ENCODE results near the gene FAM124B.

FAM124B gene

GRCh38 chr2:224379986-224380385 lies 21.9 kb downstream of the FAM124B start:
- DNase-seq, result no peak

- DNase-seq, result no peak
These were observed 22.7 kb downstream of the FAM124B start for GRCh38 chr2:224379172-224379571.

DNA sequence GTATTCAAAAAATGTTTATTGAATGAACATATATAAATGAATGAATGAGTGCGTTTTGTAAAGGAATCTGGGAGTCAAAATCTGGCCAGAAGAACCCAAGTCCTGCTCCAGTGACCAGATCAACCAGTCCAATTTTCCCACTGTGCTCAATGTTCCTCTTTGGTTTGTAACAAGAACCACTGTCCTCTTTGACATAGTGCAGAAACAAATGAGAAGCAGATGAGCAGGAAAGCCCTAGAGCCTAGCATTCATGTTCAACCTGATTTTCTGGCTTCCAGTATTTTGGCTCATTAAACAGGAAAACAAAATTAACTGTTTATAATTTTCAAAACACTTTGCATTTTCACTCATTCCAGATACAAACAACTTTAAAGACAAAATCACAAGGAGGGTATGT lies 23.2 kb downstream of the FAM124B start:
- DNase-seq, result no peak

DNA sequence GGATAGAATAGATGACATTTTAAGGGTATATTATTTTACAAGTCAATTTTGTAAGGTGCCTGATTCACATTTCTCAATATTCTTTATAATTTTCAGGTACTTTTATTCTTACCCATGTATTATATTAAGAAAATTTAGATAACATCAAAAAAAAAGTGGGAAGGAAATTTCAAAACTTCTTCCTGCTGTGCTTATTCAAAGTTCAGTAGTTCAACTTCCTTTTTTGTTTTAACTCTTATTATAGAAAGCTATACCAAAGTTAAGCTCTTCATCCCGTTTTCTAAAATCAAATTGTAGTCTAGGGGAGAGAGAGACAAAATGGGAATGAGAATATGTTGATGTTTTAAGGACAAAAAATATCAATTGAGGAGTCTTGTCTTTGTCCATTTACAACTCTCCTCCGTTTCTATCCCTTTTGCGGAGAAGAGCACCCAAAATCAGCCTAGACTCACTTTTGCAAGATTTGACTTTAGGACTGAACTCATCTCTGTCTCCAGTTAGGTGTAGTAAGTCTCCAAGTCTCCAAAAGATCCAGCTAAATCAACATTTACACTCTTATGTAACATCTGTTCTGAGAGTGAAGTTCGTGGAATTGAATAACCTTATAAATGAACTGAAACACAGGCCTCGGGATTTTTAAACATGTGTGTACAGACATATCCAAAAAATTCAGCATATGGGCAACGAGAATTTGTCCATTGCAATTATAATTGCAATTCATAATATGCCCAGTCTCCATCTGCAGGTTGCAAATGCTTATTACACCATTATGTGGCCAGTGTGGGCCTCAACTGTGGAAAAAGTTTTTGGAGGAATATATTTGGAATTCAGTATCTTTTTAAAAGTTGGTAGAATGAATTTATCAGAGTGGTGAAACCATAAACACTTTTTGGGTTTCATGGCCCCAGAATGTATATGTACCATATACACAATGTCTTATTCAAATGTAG lies 23.9 kb downstream of the FAM124B start:
- DNase-seq, result no peak

GRCh38 chr2:224372641-224373040 lies 29.3 kb downstream of the FAM124B start:
- DNase-seq, result no peak

DNA sequence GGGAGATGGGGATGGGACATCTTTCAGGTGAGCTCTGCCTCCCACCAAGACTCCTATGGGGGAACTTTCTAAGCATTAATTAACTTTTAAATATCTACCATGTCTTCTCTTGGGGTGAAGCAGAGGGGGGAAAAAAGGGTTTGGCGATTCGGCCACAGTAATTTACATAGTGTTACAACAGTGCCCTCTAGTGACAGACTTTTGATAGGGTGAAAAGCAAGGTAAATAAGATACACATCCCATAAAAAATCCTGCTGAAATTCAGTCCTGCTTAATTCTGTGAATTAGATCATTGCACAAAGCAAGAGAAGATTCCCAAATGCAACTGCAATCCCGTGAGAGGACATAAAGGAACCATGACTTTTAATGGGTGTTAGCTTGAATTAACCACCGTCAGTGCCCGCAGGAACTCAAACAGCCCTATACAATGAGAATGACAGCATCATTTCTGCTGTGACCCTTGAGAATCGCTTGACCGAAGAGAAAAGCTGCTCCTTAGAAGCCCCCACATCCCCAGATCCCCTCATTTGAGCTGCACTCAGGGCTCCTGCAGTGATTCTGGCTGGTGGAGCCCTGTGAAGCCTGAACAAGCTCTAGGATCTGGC lies 32.8 kb downstream of the FAM124B start:
- DNase-seq, result no peak

- DNase-seq, result no peak
These were observed 35.6 kb downstream of the FAM124B start for GRCh38 chr2:224366267-224366844.

GRCh38 chr2:224365331-224365730 lies 36.6 kb downstream of the FAM124B start:
- no peak for DNase-seq

GRCh38 chr2:224363281-224363680 lies 38.6 kb downstream of the FAM124B start:
- no peak for DNase-seq

DNA sequence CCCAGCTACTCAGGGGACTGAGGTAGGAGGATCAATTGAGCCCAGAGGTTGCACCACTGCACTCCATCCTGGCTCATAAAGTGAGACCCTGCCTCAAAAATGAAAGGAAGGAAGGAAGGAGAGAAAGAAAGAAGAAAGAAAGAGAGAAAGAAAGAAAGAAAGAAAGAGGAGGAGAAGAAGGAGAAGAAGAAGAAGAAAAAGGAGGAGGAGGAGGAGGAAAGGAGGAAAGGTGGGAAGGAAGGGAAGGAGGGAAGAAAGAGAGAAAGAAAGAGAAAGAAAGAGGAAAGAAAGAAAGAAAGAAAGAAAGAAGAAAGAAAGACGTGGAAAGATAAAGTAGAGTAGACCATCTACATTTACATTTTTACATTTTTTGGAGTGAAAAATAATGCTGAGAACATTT lies 39.8 kb downstream of the FAM124B start:
- DNase-seq, result no peak

DNA sequence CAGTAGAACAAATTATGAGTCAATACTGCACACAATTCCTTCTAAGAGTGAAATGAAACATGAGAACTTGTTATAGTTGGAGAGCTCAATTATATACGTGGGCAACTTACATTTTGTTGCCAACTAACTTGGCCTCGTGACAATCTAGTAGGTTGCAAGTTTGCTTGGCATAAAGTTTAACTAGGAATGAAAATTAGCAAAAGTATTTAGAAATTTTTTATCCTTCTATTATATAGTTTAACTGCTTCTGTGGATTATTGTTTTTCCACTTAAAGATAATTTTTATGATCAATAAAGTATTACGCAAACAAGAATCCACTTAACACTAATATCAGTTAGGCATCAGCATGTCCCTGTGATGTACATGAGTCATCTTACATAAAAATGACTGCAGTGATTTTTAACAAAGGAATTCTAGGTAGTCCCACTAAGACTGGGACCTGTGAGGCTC lies 41.1 kb downstream of the FAM124B start:
- DNase-seq, result no peak

GRCh38 chr2:224359569-224359968 lies 42.3 kb downstream of the FAM124B start:
- no peak for DNase-seq

- DNase-seq, result no peak
These were observed 44.6 kb downstream of the FAM124B start for GRCh38 chr2:224357098-224357901.

DNA sequence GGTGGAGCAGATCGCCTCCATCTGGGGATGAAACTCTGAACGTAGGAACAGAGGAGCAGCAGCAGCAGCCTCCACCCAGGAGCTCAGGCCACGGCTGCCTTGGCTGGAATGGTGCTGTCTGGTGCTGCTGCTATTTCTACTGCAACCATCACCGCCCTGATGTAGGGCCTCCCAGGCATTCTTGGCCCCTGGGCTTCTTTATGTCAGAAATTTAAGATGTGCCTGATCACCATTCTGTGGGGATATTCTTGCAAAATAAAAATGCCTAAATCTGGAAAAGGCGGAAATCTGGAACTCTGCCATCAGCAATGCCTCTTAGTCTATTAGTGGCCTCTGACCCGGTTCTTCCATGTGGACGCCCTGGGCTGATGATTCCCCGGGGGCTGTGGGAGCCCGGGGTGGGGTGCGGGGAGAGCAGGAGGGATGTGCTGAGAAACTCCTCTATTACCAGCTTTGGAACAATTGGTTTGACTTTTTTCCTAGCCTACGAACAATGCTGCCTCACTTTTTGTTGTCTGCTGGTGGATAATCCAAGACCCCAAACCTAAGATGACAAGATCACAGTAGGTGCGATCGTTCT lies 47.2 kb downstream of the FAM124B start:
- no peak for DNase-seq

DNA sequence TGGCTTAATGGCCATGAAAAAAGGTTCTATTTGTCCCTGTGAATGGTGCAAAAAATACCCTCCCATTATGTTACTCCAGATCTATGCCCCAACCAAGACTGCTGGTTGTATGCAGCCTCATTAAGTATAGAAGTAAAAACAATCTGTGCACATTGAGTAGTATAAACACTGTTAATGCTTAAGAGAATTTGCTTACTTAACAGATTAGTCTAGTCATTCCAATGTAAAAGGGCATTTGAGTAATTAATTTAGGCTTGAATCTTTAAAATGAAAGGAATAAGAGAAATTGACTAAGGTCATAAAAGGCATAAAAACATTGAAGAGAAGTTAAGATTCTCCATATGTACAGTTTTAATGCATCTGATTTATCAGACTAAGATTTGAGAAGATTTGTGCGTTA lies 51.2 kb downstream of the FAM124B start:
- DNase-seq, result no peak

GRCh38 chr2:224349396-224349795 lies 52.5 kb downstream of the FAM124B start:
- DNase-seq, result no peak

- no peak for DNase-seq
These were observed 54.5 kb downstream of the FAM124B start for GRCh38 chr2:224347176-224348051.

- DNase-seq, result no peak
These were observed 56.4 kb downstream of the FAM124B start for GRCh38 chr2:224345492-224345891.

- DNase-seq, result no peak
These were observed 58.7 kb downstream of the FAM124B start for GRCh38 chr2:224343226-224343625.

DNA sequence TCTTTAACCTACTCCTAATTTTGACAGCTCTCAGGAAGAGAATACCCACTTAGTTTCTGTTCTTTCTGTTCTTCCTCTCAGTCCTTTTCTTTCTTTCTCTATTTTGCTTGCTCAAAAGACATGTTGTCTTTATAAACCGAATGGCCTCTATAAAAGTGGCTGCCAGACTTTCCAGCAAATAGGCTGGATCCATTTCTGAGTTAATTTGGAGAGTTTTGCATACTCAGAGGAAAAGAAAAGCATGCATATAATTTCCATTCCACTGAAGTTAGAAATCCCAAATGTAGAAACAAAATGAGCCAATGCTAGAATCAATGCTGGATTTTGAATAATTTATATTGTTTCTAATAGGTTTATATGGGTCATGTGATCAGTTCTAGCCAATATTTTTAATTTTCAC lies 65.9 kb downstream of the FAM124B start:
- DNase-seq, result no peak

DNA sequence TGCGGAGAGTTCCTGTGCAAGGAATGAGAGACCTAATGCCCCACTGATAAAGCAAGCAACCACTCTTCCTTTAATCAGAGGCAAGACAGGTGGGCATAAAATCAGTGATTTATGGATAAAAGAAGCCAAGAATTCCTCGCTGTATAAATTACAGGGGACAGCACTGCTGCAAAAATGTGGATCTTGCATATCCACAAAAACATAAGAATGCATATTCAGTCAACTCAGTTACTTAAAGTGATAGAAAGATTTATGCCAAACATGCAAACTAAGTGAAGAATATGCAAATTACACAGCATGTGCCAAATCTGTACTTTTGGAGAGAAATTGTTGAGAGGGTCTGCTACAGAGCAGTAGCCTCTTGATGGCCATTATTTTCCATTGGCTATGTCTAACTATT lies 67.2 kb downstream of the FAM124B start:
- no peak for DNase-seq

Data from activated T-cell treated with anti-CD3 and anti-CD28 coated beads, Interleukin-2, amount 50 U/mL, for 1 hour (primary cell).